HCT116 (cell line): Measurements from ENCODE around the gene PCLO.

Source experiments
- CEBPB ChIP-seq: IDR thresholded peaks from 2 replicates; pipeline ENCODE4 v1.6.1; 2012; ENCODE audit warnings: low read depth
- CTCF ChIP-seq, 3 experiments: fragments of 200-600 bp in 1 of 3; sonication (generic) in 1 of 3; IDR thresholded peaks in 2 of 3; conservative IDR thresholded peaks in 1 of 3; 2 replicates each; pipeline ENCODE4 v1.5.1; 2012 to 2017; ENCODE audit warnings: low read depth in 2 of 3, low read length in 2 of 3, antibody characterized with exemption in 1 of 3, borderline replicate concordance in 1 of 3, control low read depth in 1 of 3, mild to moderate bottlenecking in 1 of 3, mixed read lengths in 1 of 3, mixed run types in 1 of 3, moderate library complexity in 1 of 3; ENCODE audit not compliant: insufficient read depth in 1 of 3
- POLR2A ChIP-seq: IDR thresholded peaks from 2 replicates; pipeline ENCODE4 v1.7.0; 2011; ENCODE audit warnings: borderline replicate concordance; ENCODE audit not compliant: insufficient read depth, insufficient read length; ENCODE audit errors: extremely low read depth
- POLR2AphosphoS5 ChIP-seq: IDR thresholded peaks from 2 replicates; pipeline ENCODE4 v1.6.1; 2011; ENCODE audit warnings: mild to moderate bottlenecking, low read depth, low read length, moderate library complexity
- SIN3A ChIP-seq: IDR thresholded peaks from 2 replicates; pipeline ENCODE4 v1.6.1; 2012; ENCODE audit warnings: low read depth
- SRF ChIP-seq: IDR thresholded peaks from 2 replicates; pipeline ENCODE4 v1.6.1; 2012; ENCODE audit warnings: low read depth

- TF ChIP-seq SIN3A (no peak), CTCF (IDR thresholded peaks at IDR 0.05 in 2 of 3, conservative IDR thresholded peaks at IDR 0.05 in 1 of 3; ENCODE audit: borderline replicate concordance in 1 of 3, insufficient read depth in 1 of 3, low read depth in 2 of 3, low read length in 2 of 3) (no peak), POLR2A (no peak), SRF (no peak), POLR2AphosphoS5 (no peak), CEBPB (no peak)
Measured at GRCh38 chr7:82859106-82859850, 303.4 kb downstream of the PCLO start.
